Endothelial cell of umbilical vein (primary cell): ENCODE results near the gene HOXC9. TPM values are rescaled to one million over a fixed set of nuclear protein-coding genes. Genes with fewer than 3 reads are reported as not detected.

Experiments
- BruUV-seq: library from RNA; stranded (reverse); fragments of 400-500 nt; replicated peaks from 2 replicates; lab custom pipeline; 2021; lab: Mats Ljungman, UMichigan
- CTCF ChIA-PET: fragments of 300-600, 350-600 bp; sonication (Branson Sonifier 250); formaldehyde crosslinking; loops from one replicate; lab custom pipeline; 2021; ENCODE audit warnings: antibody characterized with exemption, inconsistent platforms; lab: Charles Lee
- POLR2A ChIA-PET: fragments of 300-600, 350-600 bp; sonication (Branson Sonifier 250); formaldehyde crosslinking; loops from one replicate; lab custom pipeline; 2021; ENCODE audit warnings: antibody characterized with exemption, inconsistent platforms; lab: Charles Lee
- DNase-seq: peaks from one replicate; pipeline ENCODE4 v3.0.0-alpha.2; 2011; ENCODE audit warnings: low read depth, low spot score
- FAIRE-seq: peaks from 2 replicates; lab custom pipeline; 2011; peaks lifted over from hg19 to GRCh38; lab: Jason Lieb, UNC
- H2AFZ ChIP-seq: 2 replicates; pipeline ENCODE4 v1.6.0; 2012; ENCODE audit warnings: low read depth, low read length, control low read depth, inconsistent platforms
- H3K27ac ChIP-seq: 2 replicates; pipeline ENCODE4 v1.5.1; 2011; ENCODE audit warnings: low read depth, mild to moderate bottlenecking, control low read depth, low read length, moderate library complexity; ENCODE audit not compliant: insufficient read depth
- H3K27me3 ChIP-seq, 2 experiments: 2 replicates each; pipeline versions ENCODE4 v1.6.0 to v1.6.1; 2011; ENCODE audit warnings: low read length in 2 of 2, mixed read lengths in 1 of 2; ENCODE audit not compliant: control insufficient read depth in 2 of 2, insufficient read depth in 2 of 2
- H3K36me3 ChIP-seq, 2 experiments: 2 replicates in 1 of 2; 3 replicates in 1 of 2; pipeline ENCODE4 v1.5.1; 2011; ENCODE audit warnings: low read length in 2 of 2, mild to moderate bottlenecking in 1 of 2, moderate library complexity in 1 of 2; ENCODE audit not compliant: control insufficient read depth in 2 of 2, insufficient read depth in 2 of 2; ENCODE audit errors: extremely low read depth in 1 of 2
- H3K4me1 ChIP-seq: 3 replicates; pipeline ENCODE4 v1.5.1; 2011; ENCODE audit warnings: mild to moderate bottlenecking, low read length; ENCODE audit not compliant: control insufficient read depth, insufficient read depth; ENCODE audit errors: extremely low read depth
- H3K4me2 ChIP-seq: 2 replicates; pipeline ENCODE4 v1.6.1; 2011; ENCODE audit warnings: low read length, control low read depth, mixed read lengths; ENCODE audit not compliant: insufficient read depth
- H3K4me3 ChIP-seq, 3 experiments: fragments of 200-600 bp in 1 of 3; sonication (generic), shearing (Covaris generic) in 1 of 3; replicated peaks in 1 of 3; 2 replicates each; pipeline ENCODE4 v1.5.1; 2011 to 2016; ENCODE audit warnings: control low read depth in 3 of 3, low read length in 3 of 3, mild to moderate bottlenecking in 2 of 3, inconsistent platforms in 1 of 3, low read depth in 1 of 3, moderate library complexity in 1 of 3; ENCODE audit not compliant: insufficient read depth in 1 of 3
- H3K79me2 ChIP-seq: 2 replicates; pipeline ENCODE4 v1.6.0; 2012; ENCODE audit warnings: low read length, inconsistent platforms; ENCODE audit not compliant: control insufficient read depth, insufficient read depth
- H3K9ac ChIP-seq: replicated peaks from 2 replicates; pipeline ENCODE3; 2011; ENCODE audit warnings: low read length, control low read depth; ENCODE audit not compliant: insufficient read depth; ENCODE audit errors: extremely low read depth
- H3K9me1 ChIP-seq: replicated peaks from 3 replicates; pipeline ENCODE4 v1.6.0; 2011; ENCODE audit warnings: mild to moderate bottlenecking, low read length; ENCODE audit not compliant: control insufficient read depth, insufficient read depth; ENCODE audit errors: extremely low read depth
- H3K9me3 ChIP-seq: replicated peaks from 2 replicates; pipeline ENCODE4 v1.5.1; 2012; ENCODE audit warnings: low read length, inconsistent platforms; ENCODE audit not compliant: control insufficient read depth, insufficient read depth
- H4K20me1 ChIP-seq: replicated peaks from 2 replicates; pipeline ENCODE3; 2011; ENCODE audit warnings: mild to moderate bottlenecking, low read length; ENCODE audit not compliant: control insufficient read depth, insufficient read depth; ENCODE audit errors: extremely low read depth
- EZH2 ChIP-seq: IDR thresholded peaks from 2 replicates; pipeline ENCODE4 v1.6.1; 2012; ENCODE audit warnings: borderline replicate concordance, low read depth, mild to moderate bottlenecking, moderate library complexity, low read length, inconsistent platforms; ENCODE audit not compliant: severe bottlenecking
- FOS ChIP-seq: IDR thresholded peaks from 2 replicates; pipeline ENCODE4 v1.6.1; 2011; ENCODE audit warnings: mild to moderate bottlenecking, low read length, moderate library complexity, borderline replicate concordance; ENCODE audit not compliant: insufficient read depth
- GATA2 ChIP-seq: IDR thresholded peaks from 2 replicates; pipeline ENCODE4 v1.7.0; 2011; ENCODE audit warnings: low read depth, mild to moderate bottlenecking, moderate library complexity, mixed read lengths, low read length; ENCODE audit not compliant: insufficient read length, insufficient read depth
- JUN ChIP-seq: IDR thresholded peaks from 2 replicates; pipeline ENCODE4 v1.6.1; 2011; ENCODE audit warnings: borderline replicate concordance, low read depth; ENCODE audit not compliant: insufficient read length, insufficient read depth
- MYC ChIP-seq: IDR thresholded peaks from one replicate; pipeline ENCODE4 v1.6.1; 2011; ENCODE audit warnings: mild to moderate bottlenecking, low read depth, low read length
- POLR2A ChIP-seq: IDR thresholded peaks from 2 replicates; pipeline ENCODE4 v1.6.1; 2012; ENCODE audit warnings: low read depth, mild to moderate bottlenecking, control low read depth, low read length
- POLR2AphosphoS5 ChIP-seq: IDR thresholded peaks from 2 replicates; pipeline ENCODE4 v1.6.1; 2012; ENCODE audit warnings: low read depth, mild to moderate bottlenecking, control low read depth, low read length, moderate library complexity; ENCODE audit not compliant: insufficient read depth
- dilution Hi-C: fragments of 300-500 bp; cut with MboI; formaldehyde crosslinking; loops from one replicate; pipeline ENCODE4 v1.15.0; 2019; ENCODE audit warnings: low sequenced_read_pairs; ENCODE audit not compliant: extremely low pct_ligation_motif_present
- intact Hi-C: fragments of 100-400 bp; cut with micrococcal nuclease; formaldehyde crosslinking; loops from one replicate; pipeline ENCODE4 v1.10.0; 2022
- polyA plus RNA-seq, 4 experiments: library from polyadenylated mRNA; depleted of rRNA in 3 of 4; stranded (reverse) in 3 of 4; unstranded in 1 of 4; fragments of >200 nt; gene quantifications; 2 replicates each; pipeline versions ENCODE4 v1.2.1 to v1.2.3, GENCODE V29; 2011 to 2012; ENCODE audit warnings: missing spikeins in 1 of 4
- total RNA-seq: library from RNA; stranded (reverse); gene quantifications from 2 replicates; pipeline ENCODE4 v1.2.3, GENCODE V29; 2021
- TF ChIP-seq, protein P1 (sequence below), 2 donors: IDR thresholded peaks; 1 replicate in 1 of 2; 2 replicates in 1 of 2; pipeline ENCODE4 v1.5.1; 2011; ENCODE audit warnings: low read length in 2 of 2, mild to moderate bottlenecking in 2 of 2, moderate library complexity in 2 of 2, control low read depth in 1 of 2, inconsistent platforms in 1 of 2, low read depth in 1 of 2; ENCODE audit not compliant: insufficient read depth in 1 of 2; ENCODE audit errors: extremely low read depth in 1 of 2

The HOXC9 gene
- total and polyA plus RNA-seq, 2 donors (not counting 3 experiments of a cell fraction or from before 2014, with no cell fraction given), result 0.40 to 0.58 TPM

DNA sequence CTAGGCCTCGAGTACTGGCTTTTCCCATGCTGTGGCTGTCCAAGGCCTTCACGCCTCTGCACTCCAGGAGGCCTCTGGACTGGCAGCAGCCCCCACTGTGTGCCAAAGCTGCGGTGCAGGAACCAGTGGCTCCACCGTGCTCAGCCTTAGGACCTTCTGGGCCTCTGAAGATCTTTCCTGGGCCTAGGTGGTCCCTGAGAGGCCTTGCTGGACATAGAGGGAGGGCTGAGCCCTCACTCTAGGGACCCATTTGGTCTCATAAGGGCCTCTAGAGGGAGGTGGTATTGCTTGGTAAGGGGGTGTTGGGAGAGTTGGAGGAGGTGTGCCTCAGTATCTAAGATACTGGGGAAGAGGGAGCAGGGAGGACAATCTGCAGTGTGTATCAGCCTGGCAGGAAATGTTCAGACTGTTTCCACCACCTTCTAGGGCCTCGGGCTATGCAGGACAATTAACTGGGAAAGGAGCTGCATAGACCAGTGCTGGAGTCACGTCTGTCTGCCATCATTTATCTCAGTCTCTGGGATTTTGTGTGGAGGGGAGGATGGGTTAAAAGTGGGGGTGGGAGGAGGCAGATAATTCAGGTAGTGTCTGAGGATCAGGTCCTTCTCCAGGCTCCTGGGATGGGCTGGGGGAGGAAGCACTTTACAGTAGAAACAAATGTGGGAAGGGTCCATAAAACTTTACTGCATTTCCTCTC lies 35.8 kb downstream of the HOXC9 start:
- Histone ChIP-seq H3K4me3 (no peak overlapping the region), H4K20me1 (no peaks in the 10 kb centered on the region), H3K27me3 (peaks cover 84 to 86% of the 10 kb centered on the region in 2 experiments), H3K4me2 (no peak overlapping the region), H3K4me1 (no peaks in the 10 kb centered on the region), H3K9me1 (no peaks in the 10 kb centered on the region), H3K79me2 (no peaks in the 10 kb centered on the region), H3K9ac (no peak overlapping the region), H3K36me3 (no peaks in the 10 kb centered on the region), H3K9me3 (no peaks in the 10 kb centered on the region), H2AFZ (no peak overlapping the region), H3K27ac (no peak overlapping the region)
- POLR2A ChIA-PET, result no interaction called here
- dilution Hi-C loops (no loop called here), intact Hi-C loops (no loop called here)
- no TSS peak for BruUV-seq
- CTCF ChIA-PET, result interaction anchor here (0.9 to 1.2 kb wide), 3 partner anchors 12 to 156 kb away, joined by 3 to 6 read pairs (median 5); no protein-coding TSS in a partner anchor
- DNase-seq (no peak), FAIRE-seq (no peak)
- TF ChIP-seq POLR2A (no peak), JUN (no peak), MYC (no peak), EZH2 (no peak), POLR2AphosphoS5 (no peak), GATA2 (no peak), FOS (no peak)
- TF ChIP-seq, protein P1, sequence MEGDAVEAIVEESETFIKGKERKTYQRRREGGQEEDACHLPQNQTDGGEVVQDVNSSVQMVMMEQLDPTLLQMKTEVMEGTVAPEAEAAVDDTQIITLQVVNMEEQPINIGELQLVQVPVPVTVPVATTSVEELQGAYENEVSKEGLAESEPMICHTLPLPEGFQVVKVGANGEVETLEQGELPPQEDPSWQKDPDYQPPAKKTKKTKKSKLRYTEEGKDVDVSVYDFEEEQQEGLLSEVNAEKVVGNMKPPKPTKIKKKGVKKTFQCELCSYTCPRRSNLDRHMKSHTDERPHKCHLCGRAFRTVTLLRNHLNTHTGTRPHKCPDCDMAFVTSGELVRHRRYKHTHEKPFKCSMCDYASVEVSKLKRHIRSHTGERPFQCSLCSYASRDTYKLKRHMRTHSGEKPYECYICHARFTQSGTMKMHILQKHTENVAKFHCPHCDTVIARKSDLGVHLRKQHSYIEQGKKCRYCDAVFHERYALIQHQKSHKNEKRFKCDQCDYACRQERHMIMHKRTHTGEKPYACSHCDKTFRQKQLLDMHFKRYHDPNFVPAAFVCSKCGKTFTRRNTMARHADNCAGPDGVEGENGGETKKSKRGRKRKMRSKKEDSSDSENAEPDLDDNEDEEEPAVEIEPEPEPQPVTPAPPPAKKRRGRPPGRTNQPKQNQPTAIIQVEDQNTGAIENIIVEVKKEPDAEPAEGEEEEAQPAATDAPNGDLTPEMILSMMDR (IDR thresholded peaks at IDR 0.05; ENCODE audit: extremely low read depth in 1 of 2, insufficient read depth in 1 of 2, low read depth in 1 of 2, low read length in 2 of 2), result no peak
